Hypothalamus (tissue), 51 donors: ENCODE results near the gene FBXW8.

Source experiments
- DNase-seq, 51 donors: peaks; one replicate each; lab custom pipeline; 2025; lab: John Stamatoyannopoulos, UW

Gene FBXW8

DNA sequence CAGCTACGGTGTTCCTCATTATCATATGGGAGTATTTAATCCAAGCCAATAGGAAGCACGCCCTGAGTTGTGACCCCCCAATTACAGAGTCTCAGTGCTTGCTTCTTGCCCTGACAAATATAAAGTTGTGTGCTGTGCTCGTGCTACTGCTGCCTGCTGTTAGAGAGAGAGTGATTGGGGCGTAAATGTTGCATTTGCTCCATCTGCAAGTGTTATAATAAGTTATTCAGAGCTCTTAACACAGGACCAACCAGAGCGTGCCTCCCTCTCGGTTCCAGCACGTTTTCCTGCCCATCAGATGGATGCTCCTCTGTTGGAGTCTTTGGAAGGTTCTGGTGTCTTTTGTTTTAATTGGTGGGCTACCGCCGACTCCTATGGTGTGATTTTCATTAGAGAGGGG, 107.1 kb downstream of the FBXW8 start:
- no peak for DNase-seq

DNA sequence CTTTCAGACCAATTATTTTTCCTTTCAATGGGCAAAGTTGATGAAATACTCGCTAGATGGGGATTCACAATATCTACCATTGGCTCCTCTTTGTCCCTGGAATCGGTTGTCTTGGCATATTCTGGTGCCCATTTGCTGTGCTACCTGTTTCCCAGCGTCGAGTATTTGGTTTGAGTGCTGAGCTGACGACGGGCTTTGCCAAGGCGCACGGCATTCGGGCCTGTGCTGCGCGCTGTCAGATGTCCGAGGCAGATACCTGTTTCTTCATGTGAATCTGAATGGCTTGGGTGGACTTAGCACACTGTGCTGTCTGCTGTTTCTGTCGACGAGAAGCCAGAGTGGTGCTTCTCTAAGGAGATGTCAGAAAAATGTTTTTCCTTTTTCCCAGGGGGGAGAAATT, 107.5 kb downstream of the FBXW8 start:
- DNase-seq = no peak

DNA sequence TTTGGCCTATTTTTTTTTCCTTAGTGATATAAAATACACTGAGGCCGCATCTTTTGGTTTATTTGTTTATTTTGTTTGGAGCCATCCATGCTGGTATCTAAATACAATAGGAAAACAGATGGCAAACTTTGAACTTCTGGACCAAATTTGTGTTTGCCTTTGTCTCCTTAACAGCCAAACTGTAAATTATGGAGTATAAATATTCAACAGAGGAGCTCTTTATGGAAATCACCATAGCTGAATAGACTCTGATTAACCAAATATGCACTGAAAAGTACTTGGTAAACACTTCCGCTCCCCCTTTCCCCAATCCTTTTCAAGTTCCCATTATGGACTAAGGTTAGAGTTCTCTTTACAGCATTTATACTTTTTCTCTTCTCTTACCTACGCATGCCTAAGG, 107.9 kb downstream of the FBXW8 start:
- DNase-seq = no peak

DNA sequence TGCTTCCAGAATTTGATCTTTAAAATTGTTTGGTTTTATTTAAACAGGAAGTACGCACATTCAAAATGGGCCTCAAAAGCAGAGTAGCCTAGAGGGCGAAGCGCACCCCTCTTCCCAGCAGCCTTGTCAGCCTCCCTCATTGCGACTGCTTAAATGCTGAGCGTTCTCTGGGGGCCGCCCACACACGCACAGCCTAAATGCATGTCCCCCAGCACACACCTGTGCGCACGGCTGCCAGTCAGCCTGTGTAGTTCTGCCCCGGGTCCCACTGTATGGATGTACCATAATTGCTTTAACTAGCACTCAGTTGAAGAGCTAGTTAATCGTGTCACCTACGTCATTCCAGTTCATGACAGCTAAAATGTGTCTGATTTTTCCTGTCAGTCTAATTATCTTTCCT, 109.1 kb downstream of the FBXW8 start:
- DNase-seq = no peak

DNA sequence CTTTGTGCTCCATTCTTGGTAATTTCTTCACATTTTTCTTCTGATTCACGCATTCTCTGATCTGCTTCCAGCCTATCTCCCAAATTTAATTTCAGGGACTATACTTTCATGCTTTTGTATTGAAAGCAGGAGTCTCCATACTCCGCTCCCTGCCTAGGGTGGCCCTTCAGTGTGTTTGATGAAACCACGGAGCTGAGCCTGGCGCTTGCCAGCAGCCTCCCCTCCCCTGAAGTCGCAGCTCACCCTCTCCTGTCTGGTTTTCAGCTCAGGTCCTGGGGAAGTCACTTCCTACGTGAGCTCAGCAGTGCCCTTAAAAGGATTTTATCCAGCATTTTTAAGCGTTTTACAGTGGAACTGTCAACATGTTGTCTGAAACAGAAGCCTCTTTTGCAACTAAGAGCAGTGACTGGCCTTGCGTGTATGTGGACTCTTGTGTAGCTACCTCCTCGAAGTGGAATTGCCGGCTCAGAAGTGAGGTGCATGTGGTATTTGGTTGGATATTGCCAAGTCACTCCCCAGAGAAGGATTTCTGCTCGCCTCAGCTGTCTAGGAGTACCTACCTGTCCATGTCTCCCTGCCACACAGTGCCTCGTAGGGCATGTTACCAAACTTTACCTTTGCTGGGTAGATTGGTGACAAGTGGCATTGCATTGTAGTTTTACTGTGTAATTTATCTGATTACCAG, 109.9 kb downstream of the FBXW8 start:
- peak in 1 of 51 donors; percentile 10 for DNase-seq

DNA sequence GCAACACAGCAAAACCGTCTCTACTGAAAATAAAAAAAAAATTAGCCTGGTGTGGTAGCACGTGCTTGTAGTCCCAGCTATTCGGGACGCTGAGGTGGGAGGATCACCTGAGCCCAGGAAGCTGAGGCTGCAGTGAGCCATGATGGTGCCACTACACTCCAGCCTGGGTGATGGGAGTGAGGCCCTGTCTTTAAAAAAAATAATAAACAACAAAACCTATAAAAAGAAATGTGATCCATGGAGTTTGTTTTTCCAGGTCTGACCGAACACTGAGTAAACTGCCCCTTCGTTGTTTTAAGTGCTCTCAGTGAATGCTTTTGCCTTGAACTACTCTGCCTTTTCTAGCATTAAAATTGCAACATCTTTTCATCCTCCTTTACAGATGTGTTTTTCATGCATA, 111.7 kb downstream of the FBXW8 start:
- no peak for DNase-seq

DNA sequence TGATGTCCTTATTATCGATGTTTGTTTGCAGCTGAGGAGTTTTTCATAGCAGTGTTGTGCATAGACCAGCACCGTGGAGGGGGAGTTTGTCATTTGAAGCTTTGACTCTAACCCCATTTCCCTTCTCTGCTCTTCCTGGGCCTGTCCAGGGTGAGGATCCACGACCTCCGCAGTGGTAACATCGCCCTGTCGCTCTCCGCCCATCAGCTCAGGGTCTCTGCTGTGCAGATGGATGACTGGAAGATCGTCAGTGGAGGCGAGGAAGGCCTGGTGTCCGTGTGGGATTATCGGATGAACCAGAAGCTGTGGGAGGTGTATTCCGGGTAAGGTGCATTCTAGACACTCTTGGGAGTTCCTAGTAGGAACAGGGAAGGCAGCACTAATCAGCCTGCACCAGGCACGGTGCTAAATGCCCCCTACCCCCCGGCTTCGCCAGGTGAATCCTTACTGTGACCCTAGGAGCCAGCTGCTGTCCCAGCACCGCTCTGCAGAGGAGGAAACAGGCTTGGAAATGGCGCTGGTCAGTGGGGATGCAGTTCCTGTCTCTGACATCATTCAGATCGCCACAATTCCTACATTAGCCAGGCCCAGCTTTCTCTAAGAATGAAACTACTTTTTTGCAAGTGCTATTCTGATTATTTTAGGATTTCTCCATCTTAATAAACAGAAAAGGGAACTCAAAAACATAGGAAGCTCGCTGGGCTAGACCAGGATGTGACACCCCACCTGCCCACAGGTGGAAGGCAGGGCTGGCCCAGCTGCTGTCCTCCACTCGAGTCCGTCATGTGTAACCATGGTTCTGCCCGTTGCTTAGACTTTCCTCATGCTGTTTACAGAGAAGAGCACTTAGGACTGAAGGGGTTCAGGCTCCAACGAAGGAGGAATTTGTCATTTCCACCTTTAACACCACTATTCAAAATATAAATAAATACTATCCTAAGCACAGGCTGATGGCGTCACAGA, 113.5 kb downstream of the FBXW8 start:
- DNase-seq = no peak

DNA sequence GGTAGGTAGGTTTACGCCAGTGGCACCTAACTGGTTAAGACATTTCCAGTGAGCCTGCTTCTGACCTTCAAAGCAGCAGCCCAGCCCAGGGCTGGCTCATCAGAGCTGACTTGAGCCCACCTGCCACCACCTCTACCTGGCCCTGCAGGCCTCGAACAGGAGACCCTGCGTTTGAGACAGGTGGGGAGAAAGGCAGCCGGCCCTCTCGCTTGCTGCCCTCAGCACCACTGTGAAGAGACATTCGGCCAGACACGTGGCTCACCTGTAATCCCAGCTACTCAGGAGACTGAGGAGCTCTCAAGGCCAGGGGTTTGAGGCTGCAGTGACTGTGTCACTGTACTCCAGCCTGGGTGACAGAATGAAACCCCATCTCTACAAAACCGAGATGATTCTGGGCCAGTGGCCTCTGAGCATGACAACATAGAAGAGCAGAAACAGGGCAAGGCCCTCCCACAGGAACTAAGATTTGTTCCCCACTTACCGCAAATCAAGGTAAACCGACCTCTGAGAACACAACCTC, 114.3 kb downstream of the FBXW8 start:
- no peak for DNase-seq

DNA sequence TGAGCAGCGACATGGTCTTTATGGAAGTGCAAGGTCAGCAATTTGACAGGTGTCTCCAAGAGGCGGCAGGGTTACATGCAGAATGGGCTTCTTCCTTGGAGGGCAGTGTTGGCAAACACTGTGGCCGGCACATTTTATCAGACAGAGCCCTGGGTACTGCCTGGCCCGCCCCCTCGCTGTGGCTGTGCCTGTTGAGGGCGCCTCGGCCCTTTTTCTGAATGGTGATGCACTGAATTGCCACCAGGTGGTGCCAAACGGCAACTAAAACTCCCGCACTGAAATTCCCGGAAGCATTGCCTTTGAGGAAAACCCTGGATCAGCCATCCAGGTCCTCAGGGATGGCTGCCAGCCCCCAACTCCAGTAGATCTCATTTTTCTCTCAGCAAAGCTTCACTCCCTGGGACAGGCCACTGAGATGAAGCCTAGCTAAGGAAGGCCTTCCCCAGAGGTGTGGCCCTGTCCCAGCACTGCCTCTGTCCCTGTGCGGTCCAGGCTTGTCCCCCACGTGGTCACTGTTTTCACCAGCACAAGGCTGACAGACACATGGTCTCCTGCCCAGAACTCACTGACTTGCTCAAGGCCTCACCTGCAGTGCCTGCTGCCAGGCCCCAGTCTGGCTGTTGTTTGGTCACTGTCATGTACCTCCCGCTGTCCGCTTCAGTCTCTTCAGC, 114.9 kb downstream of the FBXW8 start:
- peak in 49 of 51 donors; percentile 11 to 80 (median 56) for DNase-seq

DNA sequence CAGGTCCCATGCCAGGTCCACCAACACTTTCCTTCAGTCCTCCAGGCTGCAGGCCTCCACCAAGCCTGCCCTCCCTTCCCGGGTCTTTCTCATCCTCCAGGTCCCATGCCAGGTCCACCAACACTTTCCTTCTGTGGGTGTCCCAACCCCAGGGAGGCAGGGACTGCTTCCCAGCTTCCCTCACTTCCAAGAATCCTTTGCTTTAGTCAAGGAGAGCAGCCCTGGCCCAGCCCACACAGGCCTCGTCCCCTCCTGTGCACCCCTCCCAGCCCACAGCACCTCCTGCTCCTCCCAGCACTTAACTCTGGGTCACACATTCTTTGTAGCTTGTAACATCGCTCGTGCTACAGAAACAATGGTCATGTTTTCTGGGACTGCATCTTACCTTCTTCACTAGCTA, 115.6 kb downstream of the FBXW8 start:
- no peak for DNase-seq

DNA sequence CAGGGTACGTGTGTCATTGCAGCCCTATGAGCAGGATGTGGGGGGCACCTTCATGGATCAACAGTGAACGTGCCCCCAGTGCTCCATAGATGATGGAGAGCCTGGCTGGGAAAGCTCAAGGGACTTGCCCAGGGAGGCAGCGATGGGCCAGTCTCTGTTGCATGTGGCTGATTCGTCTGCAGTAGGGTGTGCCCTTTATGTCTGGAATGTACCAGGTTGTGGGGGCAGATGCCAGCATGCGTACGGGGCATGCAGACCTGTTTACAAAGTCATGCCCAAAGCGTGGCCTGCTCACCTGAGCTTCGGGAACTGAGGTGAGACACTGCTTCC, 116.1 kb downstream of the FBXW8 start:
- DNase-seq = no peak

DNA sequence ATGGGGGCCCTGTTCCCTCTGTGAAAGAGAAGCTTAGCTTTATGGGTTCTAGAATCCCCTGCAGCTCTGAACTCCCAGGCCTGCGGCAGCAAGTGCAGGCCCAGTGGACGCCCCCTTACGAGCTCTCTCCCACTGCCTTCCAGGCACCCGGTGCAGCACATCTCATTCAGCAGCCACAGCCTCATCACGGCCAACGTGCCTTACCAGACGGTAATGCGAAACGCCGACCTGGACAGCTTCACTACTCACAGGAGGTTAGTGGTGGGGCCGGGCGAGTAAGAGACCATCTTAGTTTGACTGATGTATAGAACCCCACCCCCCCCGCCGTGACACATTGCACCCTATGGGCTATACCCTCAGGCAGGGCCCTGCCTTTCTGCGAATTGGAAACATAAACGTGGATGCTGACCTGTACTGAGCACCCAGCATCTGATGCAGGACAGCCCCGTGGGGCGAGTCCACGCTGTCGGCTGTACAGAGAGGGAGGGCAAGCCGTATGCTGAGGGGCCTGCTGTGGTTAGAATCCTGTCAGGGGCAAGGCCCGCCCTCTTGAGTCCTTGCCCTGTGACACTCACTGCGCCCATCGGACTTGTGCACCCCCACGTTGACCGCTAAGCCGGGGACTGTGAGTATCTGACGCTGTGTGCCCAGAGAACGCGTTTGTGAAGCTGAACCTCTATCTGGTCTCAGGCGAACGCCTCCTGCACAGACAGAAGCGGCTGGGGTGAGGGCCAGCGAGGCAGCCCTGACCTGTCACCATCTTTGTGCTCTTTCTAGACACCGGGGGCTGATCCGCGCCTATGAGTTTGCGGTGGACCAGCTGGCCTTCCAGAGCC, 116.7 kb downstream of the FBXW8 start:
- no peak for DNase-seq

DNA sequence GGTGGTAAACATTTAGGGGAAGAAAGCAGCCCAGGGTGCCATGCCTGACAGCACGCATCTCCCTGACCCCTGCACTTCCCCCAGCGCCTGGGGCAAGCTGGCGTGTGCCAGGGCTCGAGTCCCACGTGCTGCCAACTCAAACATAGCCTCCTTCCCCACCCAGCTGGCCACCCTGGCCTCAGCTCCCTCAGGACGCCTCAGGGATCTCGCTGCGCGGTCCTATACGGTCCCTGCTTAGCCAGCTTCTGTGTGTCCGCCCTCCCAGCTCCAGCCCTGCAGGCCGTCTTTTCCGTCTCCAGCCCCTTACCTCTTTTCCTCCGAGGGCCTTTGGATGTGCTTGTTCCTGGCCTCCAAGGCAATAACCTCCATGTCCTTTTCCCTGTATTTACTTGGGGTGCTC, 117.5 kb downstream of the FBXW8 start:
- DNase-seq = no peak

DNA sequence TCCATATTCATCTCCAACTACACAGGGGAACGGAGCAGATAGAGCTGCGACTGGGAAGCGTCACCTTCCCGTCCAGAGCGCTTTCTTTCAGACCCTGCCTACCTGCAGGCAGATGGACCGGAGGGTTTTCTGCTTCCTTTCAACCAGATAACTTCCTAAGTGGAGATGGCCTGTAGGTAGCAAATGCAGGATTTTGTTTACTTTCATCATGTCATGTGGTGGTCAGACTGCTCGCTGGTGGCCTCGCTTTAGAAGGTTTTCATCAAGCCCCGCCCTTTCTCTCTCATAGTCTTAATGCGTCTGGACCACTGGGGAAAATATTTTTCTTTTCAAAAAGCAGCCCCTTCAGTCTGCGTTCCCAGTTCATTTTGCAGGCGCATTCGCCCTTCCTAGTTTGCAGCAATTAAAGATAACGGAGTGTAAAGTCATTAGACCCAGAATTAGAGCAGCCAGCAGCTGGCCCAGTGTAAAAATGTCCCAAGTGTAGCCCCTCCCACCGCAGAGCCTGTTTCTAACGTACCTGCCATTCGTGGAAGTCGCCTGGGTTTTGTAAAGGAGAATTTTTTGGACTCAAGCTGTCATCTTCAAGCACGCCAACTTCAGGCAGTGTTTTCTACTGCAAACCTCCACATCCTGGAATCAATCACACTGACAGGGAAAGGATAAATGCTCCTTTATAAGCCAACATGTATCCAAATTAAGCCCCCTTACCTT, 119.6 kb downstream of the FBXW8 start:
- no peak for DNase-seq

DNA sequence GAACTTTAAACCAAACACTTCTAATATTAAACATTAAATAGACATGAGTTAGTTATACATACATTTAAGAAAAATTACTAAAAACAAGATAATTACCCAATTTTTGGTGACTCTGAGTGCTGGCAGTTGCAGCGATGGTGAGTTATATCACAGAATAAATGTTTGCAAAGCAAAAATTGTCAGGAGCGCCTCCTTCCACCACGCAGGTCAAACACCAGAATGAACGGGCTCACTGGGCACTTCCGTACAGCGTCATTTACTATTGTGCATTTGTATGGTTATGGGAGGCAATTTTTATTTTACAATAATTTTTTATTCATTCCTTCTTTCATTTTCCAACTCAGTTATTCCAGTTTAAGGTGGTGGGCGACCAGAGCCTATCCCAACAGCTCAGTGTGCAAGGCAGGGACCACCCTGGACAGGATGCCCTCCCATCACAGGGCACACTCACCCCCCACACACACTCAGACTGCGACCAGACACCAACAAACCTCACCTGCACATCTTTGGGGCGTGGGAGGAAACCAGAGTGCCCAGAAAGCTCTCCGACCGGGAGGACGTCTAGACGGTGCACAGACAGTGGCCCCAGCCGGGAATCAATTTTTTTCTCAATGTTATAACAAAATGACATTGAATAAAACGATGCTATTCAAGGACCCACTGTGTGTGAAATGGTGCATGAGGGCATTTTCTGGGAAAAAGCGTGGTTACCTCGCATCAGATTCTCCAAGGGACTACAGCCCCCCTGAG, 121.3 kb downstream of the FBXW8 start:
- DNase-seq = no peak

DNA sequence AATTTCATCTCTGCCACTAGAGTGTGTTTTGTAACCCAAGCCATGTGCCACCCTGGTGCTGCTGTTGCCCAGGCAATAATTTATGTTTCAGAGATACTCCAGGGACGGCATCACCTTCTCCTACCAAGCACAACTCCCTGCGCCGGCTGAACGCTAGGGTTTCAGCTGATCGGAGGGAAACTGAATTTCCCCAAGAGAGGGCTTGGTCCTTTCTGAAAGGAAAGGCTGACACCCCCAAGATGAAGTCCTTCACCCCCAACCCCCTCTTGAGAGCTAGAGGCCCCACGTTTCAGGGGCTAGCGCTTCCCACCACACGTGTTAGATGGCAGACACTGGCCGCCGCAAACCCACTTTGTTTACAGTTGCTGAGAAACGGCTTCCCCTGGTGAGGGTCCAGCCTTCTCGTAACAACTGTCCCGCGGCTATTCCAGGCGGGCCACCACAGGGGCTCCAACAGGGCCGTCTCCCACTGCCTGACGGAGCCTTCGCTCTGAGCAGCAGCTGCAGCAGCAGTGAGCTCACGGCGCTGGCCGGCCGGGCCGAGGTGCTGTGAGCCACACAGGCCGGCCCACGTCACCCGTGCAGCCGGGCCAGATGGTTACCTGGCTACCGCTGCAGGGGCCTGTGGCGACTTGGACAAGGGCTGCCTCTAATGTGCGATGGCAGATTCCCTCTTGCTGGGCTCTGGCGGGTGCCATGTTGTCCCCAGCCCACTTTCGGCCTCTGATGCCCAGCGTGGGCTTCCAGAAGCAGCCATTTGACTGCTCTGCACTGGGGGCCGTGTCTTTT, 122.0 kb downstream of the FBXW8 start:
- peak in 17 of 51 donors; percentile 10 to 60 (median 27) for DNase-seq

DNA sequence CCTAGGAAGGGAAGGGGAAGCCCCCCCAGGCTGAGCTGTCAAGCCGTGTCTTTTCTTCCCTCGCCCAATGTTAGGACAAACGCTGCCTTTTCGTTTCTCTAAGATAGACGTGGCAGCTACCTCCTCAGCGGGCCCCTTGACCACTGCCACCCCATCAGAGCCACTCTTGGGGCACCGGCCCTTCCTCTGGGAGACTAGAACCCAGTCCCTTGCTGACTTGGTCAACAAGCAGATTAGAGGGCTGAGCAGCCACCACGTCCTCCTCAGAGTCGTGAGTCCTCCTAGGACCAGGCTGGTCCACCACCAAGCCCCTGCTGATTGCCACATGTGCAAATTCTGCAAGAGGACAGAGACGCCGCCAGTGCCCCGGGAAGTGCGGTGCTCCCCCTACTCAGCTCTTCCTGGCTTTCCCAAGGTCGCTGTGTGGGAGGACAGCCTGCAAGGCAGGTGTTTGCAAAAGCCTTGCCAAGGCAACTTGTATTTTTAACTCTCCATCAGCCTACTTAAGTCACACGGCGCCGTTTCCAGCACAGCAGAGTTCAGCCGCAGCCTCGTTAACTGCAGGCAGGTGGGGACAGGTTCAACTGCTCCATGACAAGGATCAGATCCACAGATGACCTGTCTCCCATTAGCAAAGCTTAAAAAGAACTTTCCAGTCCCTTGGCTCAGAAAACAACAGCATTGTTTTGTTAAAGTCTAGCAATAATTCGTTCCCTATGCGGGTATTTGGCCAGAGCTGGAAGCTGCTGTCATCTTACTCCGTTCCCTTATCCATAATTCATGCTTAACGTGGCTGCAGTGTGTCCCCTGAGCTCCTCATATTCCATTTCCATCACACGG, 122.9 kb downstream of the FBXW8 start:
- DNase-seq = peak in 6 of 51 donors; percentile 9 to 44 (median 24)
